SK-N-SH treated with all-trans-retinoic acid at 6 μM for 48 hours (cell line): Measurements from ENCODE around the gene DGKI.

Experiments used
- ATAC-seq: fragments of 200-7000 bp; cut with Tn5 transposase; 3 replicates; pipeline ENCODE4 v1.9.1; 2020; ENCODE audit warnings: mild to moderate bottlenecking, moderate library complexity
- BACH2 ChIP-seq: fragments of 250-450 bp; sonication (Bioruptor Pico); IDR thresholded peaks from 2 replicates; pipeline ENCODE4 v1.9.0; 2021; ENCODE audit warnings: mild to moderate bottlenecking, borderline replicate concordance
- CREB5 ChIP-seq: fragments of 250-450 bp; sonication (Bioruptor Pico); IDR thresholded peaks from 2 replicates; pipeline ENCODE4 v1.5.1; 2020; ENCODE audit warnings: low read depth, mild to moderate bottlenecking, moderate library complexity
- ESRRG ChIP-seq: fragments of 250-450 bp; sonication (Bioruptor Pico); IDR thresholded peaks from 2 replicates; pipeline ENCODE4 v1.6.1; 2021; ENCODE audit warnings: mild to moderate bottlenecking
- GLIS3 ChIP-seq: fragments of 250-450 bp; sonication (Bioruptor Pico); IDR thresholded peaks from 2 replicates; pipeline ENCODE4 v1.5.0; 2020; ENCODE audit warnings: mild to moderate bottlenecking, moderate library complexity
- ISL1 ChIP-seq: fragments of 250-450 bp; sonication (Bioruptor Pico); IDR thresholded peaks from 2 replicates; pipeline ENCODE4 v2.1.2; 2022; ENCODE audit warnings: mild to moderate bottlenecking, moderate library complexity
- OSR1 ChIP-seq: fragments of 250-450 bp; sonication (Bioruptor Pico); IDR thresholded peaks from 2 replicates; pipeline ENCODE4 v1.8.0; 2022; ENCODE audit warnings: moderate library complexity, mild to moderate bottlenecking, inconsistent platforms
- PPARA ChIP-seq: fragments of 250-450 bp; sonication (Bioruptor Pico); IDR thresholded peaks from 2 replicates; pipeline ENCODE4 v1.5.0; 2020; ENCODE audit warnings: mild to moderate bottlenecking, borderline replicate concordance
- RARB ChIP-seq: fragments of 250-450 bp; sonication (Bioruptor Pico); IDR thresholded peaks from 2 replicates; pipeline ENCODE4 v1.8.0; 2021; ENCODE audit warnings: mild to moderate bottlenecking, moderate library complexity
- TCF4 ChIP-seq: fragments of 250-450 bp; sonication (Bioruptor Pico); IDR thresholded peaks from 2 replicates; pipeline ENCODE4 v1.8.0; 2021; ENCODE audit warnings: mild to moderate bottlenecking, moderate library complexity, borderline replicate concordance
- TOX ChIP-seq: fragments of 250-450 bp; sonication (Bioruptor Pico); IDR thresholded peaks from 2 replicates; pipeline ENCODE4 v1.8.0; 2021; ENCODE audit warnings: mild to moderate bottlenecking, moderate library complexity, borderline replicate concordance
- TSHZ2 ChIP-seq: fragments of 250-450 bp; sonication (Bioruptor Pico); IDR thresholded peaks from 2 replicates; pipeline ENCODE4 v1.5.0; 2020; ENCODE audit warnings: mild to moderate bottlenecking, moderate library complexity
- ZC3H10 ChIP-seq: fragments of 250-450 bp; sonication (Bioruptor Pico); IDR thresholded peaks from 2 replicates; pipeline ENCODE4 v1.5.1; 2021; ENCODE audit warnings: mild to moderate bottlenecking, moderate library complexity
- ZFP3 ChIP-seq: fragments of 250-450 bp; sonication (Bioruptor Pico); IDR thresholded peaks from 2 replicates; pipeline ENCODE4 v1.5.0; 2020; ENCODE audit warnings: mild to moderate bottlenecking, moderate library complexity
- ZFP30 ChIP-seq: fragments of 450-650 bp; formaldehyde crosslinking; IDR thresholded peaks from 2 replicates; pipeline ENCODE4 v1.5.0; 2022; ENCODE audit warnings: mild to moderate bottlenecking, moderate library complexity
- ZNF565 ChIP-seq: fragments of 450-650 bp; formaldehyde crosslinking; conservative IDR thresholded peaks from 2 replicates; pipeline ENCODE4 v1.5.0; 2020; ENCODE audit warnings: low read depth, mild to moderate bottlenecking, moderate library complexity
- ZNF70 ChIP-seq: fragments of 450-650 bp; formaldehyde crosslinking; IDR thresholded peaks from 2 replicates; pipeline ENCODE4 v1.5.0; 2020; ENCODE audit warnings: mild to moderate bottlenecking, moderate library complexity
- ZNF8 ChIP-seq: fragments of 450-650 bp; formaldehyde crosslinking; IDR thresholded peaks from 2 replicates; pipeline ENCODE4 v1.5.0; 2020; ENCODE audit warnings: mild to moderate bottlenecking, moderate library complexity
- TF ChIP-seq, protein P1 (sequence below): fragments of 250-450 bp; sonication (Bioruptor Pico); IDR thresholded peaks from 2 replicates; pipeline ENCODE4 v1.5.1; 2021; ENCODE audit warnings: mild to moderate bottlenecking, moderate library complexity
- TF ChIP-seq, protein P2 (sequence below): fragments of 250-450 bp; sonication (Bioruptor Pico); IDR thresholded peaks from 2 replicates; pipeline ENCODE4 v1.8.0; 2020; ENCODE audit warnings: mild to moderate bottlenecking, moderate library complexity, borderline replicate concordance

The DGKI gene

GRCh38 chr7:137576481-137576880 is 270.3 kb downstream of the DGKI start:
- TF ChIP-seq OSR1 (CRISPR knock-in tag) (no peak), ZFP30 (CRISPR knock-in tag) (no peak), ISL1 (CRISPR knock-in tag) (no peak), PPARA (no peak), TOX (CRISPR knock-in tag) (no peak), TSHZ2 (CRISPR knock-in tag) (no peak), RARB (CRISPR knock-in tag) (no peak), CREB5 (CRISPR knock-in tag) (no peak), ESRRG (no peak), ZFP3 (CRISPR knock-in tag) (no peak), ZNF70 (CRISPR knock-in tag) (no peak), ZNF8 (CRISPR knock-in tag) (no peak), TCF4 (CRISPR knock-in tag) (no peak), ZNF565 (CRISPR knock-in tag) (no peak)
- TF ChIP-seq, protein P1, sequence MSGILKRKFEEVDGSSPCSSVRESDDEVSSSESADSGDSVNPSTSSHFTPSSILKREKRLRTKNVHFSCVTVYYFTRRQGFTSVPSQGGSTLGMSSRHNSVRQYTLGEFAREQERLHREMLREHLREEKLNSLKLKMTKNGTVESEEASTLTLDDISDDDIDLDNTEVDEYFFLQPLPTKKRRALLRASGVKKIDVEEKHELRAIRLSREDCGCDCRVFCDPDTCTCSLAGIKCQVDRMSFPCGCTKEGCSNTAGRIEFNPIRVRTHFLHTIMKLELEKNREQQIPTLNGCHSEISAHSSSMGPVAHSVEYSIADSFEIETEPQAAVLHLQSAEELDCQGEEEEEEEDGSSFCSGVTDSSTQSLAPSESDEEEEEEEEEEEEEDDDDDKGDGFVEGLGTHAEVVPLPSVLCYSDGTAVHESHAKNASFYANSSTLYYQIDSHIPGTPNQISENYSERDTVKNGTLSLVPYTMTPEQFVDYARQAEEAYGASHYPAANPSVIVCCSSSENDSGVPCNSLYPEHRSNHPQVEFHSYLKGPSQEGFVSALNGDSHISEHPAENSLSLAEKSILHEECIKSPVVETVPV (CRISPR knock-in tag) = no peak
- TF ChIP-seq, protein P2, sequence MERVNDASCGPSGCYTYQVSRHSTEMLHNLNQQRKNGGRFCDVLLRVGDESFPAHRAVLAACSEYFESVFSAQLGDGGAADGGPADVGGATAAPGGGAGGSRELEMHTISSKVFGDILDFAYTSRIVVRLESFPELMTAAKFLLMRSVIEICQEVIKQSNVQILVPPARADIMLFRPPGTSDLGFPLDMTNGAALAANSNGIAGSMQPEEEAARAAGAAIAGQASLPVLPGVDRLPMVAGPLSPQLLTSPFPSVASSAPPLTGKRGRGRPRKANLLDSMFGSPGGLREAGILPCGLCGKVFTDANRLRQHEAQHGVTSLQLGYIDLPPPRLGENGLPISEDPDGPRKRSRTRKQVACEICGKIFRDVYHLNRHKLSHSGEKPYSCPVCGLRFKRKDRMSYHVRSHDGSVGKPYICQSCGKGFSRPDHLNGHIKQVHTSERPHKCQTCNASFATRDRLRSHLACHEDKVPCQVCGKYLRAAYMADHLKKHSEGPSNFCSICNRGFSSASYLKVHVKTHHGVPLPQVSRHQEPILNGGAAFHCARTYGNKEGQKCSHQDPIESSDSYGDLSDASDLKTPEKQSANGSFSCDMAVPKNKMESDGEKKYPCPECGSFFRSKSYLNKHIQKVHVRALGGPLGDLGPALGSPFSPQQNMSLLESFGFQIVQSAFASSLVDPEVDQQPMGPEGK = no peak
- TF ChIP-seq, all 23 proteins: peak for 0

GRCh38 chr7:137574812-137575211 is 272.0 kb downstream of the DGKI start:
- no peak for ATAC-seq
- TF ChIP-seq ESRRG = no peak
- no peak for TF ChIP-seq TOX (CRISPR knock-in tag)
- TF ChIP-seq, protein P1 (CRISPR knock-in tag) = no peak
- TF ChIP-seq, all 23 proteins: peak for 0

More at GRCh38 chr7:137576481-137576880, 270.3 kb downstream of the DGKI start:
- ATAC-seq = no peak

DNA sequence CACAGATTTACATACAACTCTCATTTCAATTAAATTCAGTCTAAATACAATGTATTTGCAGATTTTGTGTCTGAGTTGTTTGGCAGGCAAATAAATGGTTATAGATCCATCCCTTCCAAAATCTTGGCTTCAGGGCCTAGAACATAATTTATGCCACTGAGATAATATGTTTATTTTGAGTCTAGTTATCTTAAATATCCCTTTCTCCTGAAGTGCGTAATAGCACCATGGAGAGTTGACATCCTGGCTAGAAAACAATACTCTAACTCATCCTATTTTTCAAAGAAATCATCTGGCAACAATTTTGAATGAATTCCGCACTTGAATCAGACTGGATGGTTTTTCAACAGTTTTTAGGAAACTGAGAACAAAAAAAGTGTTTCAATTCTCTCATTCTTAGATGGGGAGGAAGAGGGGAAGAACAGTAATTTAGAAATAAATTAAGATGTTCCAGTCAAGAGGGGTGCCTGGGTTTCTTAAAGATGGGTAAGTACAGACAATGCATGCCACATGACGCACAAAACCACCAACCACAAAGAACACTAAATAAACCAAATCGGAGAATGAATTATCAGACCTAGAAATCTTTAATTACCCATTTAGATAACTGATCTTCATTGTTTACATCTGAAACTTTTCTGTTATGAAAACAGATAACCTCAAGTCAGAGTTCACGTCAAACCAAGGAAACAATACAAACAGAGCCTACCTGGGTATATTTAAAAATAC is 274.6 kb downstream of the DGKI start:
- ATAC-seq = no peak
- TF ChIP-seq ZFP3 (CRISPR knock-in tag) = no peak
- no peak for TF ChIP-seq ZNF70 (CRISPR knock-in tag)
- TF ChIP-seq, protein P2 = no peak
- TF ChIP-seq BACH2 = no peak
- TF ChIP-seq ZC3H10 = no peak
- TF ChIP-seq GLIS3 (CRISPR knock-in tag) = no peak
- no peak for TF ChIP-seq ZNF8 (CRISPR knock-in tag)
- no peak for TF ChIP-seq TCF4 (CRISPR knock-in tag)
